ENCODE measurements around the gene AACS. TPM values are rescaled to one million over a fixed set of nuclear protein-coding genes. Genes with fewer than 3 reads are reported as not detected.

AACS gene
- total and polyA plus RNA-seq, 10 of the 15 experiments (the other 5 are each of a cell fraction or from before 2014, with no cell fraction given): 10.1 to 34.0 (median 21.1) TPM

- Histone ChIP-seq H3K79me2 (ENCODE audit: control insufficient read depth, insufficient read depth, low read length) (no peaks in the 10 kb centered on the region), H2AFZ (ENCODE audit: control insufficient read depth, low read depth, low read length) (no peak overlapping the region), H4K20me1 (ENCODE audit: control insufficient read depth, insufficient read depth) (no peaks in the 10 kb centered on the region), H3K4me1 (ENCODE audit: control insufficient read depth, insufficient read depth, low read length) (no peaks in the 10 kb centered on the region), H3K27me3 (replicated peaks in 1 of 2; ENCODE audit: control insufficient read depth in 2 of 2, insufficient read depth in 2 of 2, low read length in 1 of 2) (no peaks in the 10 kb centered on the region), H3K27ac (ENCODE audit: control insufficient read depth, insufficient read depth) (no peak overlapping the region), H3K36me3 (ENCODE audit: control insufficient read depth in 2 of 2, insufficient read depth in 2 of 2, low read length in 1 of 2) (peaks cover 0 to 1% of the 10 kb centered on the region in 2 experiments; a peak in 2 of 4 replicates), H3K9me3 (replicated peaks; ENCODE audit: control insufficient read depth, insufficient read depth, low read length) (no peaks in the 10 kb centered on the region), H3K4me2 (ENCODE audit: control insufficient read depth, insufficient read depth) (no peak overlapping the region), H3K4me3 (no peak overlapping the region), H3K9ac (ENCODE audit: control insufficient read depth, insufficient read depth, low read length) (no peak overlapping the region)
- FAIRE-seq (no peak), ATAC-seq (no peak), DNase-seq (ENCODE audit: low read depth, low spot score) (no peak)
- in situ Hi-C loops (cut with MboI): no loop called here
- ChIA-PET POLR2A (no interaction called here), SMC1A (ENCODE audit: uncharacterized antibody, unreplicated experiment) (no interaction called here), CTCF (no interaction called here), RAD21 (ENCODE audit: unreplicated experiment) (no interaction called here)
- BruUV-seq (replicated peaks): no TSS peak
- TF ChIP-seq NFYA (IDR thresholded peaks at IDR 0.05; ENCODE audit: borderline replicate concordance, low read depth, low read length) (no peak), HDAC2 (IDR thresholded peaks at IDR 0.05) (no peak), EGR1 (IDR thresholded peaks at IDR 0.05; ENCODE audit: borderline replicate concordance in 1 of 2, low read depth in 2 of 2, low read length in 2 of 2) (no peak), GABPA (IDR thresholded peaks at IDR 0.05; ENCODE audit: low read depth) (no peak), BMI1 (IDR thresholded peaks at IDR 0.05; ENCODE audit: borderline replicate concordance) (no peak), SMARCA5 (IDR thresholded peaks at IDR 0.05) (no peak), CHD2 (IDR thresholded peaks at IDR 0.05; ENCODE audit: borderline replicate concordance, low read depth, low read length) (no peak), STAT1 (conservative IDR thresholded peaks at IDR 0.05) (no peak), NFXL1 (IDR thresholded peaks at IDR 0.05; ENCODE audit: borderline replicate concordance) (no peak), SREBF1 (IDR thresholded peaks at IDR 0.05; ENCODE audit: low read length) (no peak), PRDM15 (CRISPR knock-in tag; IDR thresholded peaks at IDR 0.05) (no peak)
- WGBS (ENCODE audit: insufficient coverage, insufficient replicate concordance, low lambda C conversion rate, missing lambda C conversion rate): 96% methylated on average over 10 of the region's 10 CpGs
- intact Hi-C loops (cut with micrococcal nuclease; ENCODE audit: unreplicated experiment): no loop called here
These were observed 63.9 kb downstream of the AACS start for GRCh38 chr12:125129179-125129571.
